GM19452 (cell line): ENCODE results near the gene KIT.

Experiments used
- ATAC-seq: cut with Tn5 transposase; IDR thresholded peaks from one replicate; pipeline ENCODE4 v1.9.1; 2021; ENCODE audit not compliant: unreplicated experiment

The KIT gene

GRCh38 chr4:54695788-54696187 is 38.0 kb downstream of the KIT start:
- no peak for ATAC-seq

GRCh38 chr4:54696649-54697048 is 38.9 kb downstream of the KIT start:
- no peak for ATAC-seq

- no peak for ATAC-seq
Observed at GRCh38 chr4:54700986-54701385, 43.2 kb downstream of the KIT start.

- no peak for ATAC-seq
Observed at GRCh38 chr4:54703182-54703581, 45.4 kb downstream of the KIT start.

- ATAC-seq: no peak
Observed at GRCh38 chr4:54707406-54707805, 49.6 kb downstream of the KIT start.

GRCh38 chr4:54708339-54709279 is 50.9 kb downstream of the KIT start:
- no peak for ATAC-seq

GRCh38 chr4:54709400-54709799 is 51.6 kb downstream of the KIT start:
- no peak for ATAC-seq

GRCh38 chr4:54712206-54712605 is 54.4 kb downstream of the KIT start:
- no peak for ATAC-seq

- no peak for ATAC-seq
Observed at GRCh38 chr4:54714631-54715030, 56.9 kb downstream of the KIT start.

- ATAC-seq: no peak
Observed at GRCh38 chr4:54716478-54717065, 58.8 kb downstream of the KIT start.

- ATAC-seq: no peak
Observed at GRCh38 chr4:54717694-54718093, 59.9 kb downstream of the KIT start.

- no peak for ATAC-seq
Observed at GRCh38 chr4:54719378-54719777, 61.6 kb downstream of the KIT start.

- ATAC-seq: no peak
Observed at GRCh38 chr4:54723220-54723619, 65.5 kb downstream of the KIT start.

GRCh38 chr4:54723820-54724219 is 66.1 kb downstream of the KIT start:
- ATAC-seq: no peak

- no peak for ATAC-seq
Observed at GRCh38 chr4:54726907-54727306, 69.2 kb downstream of the KIT start.

GRCh38 chr4:54727346-54727745 is 69.6 kb downstream of the KIT start:
- no peak for ATAC-seq

- ATAC-seq: no peak
Observed at GRCh38 chr4:54728368-54728767, 70.6 kb downstream of the KIT start.

GRCh38 chr4:54729256-54729655 is 71.5 kb downstream of the KIT start:
- no peak for ATAC-seq

- no peak for ATAC-seq
Observed at GRCh38 chr4:54730581-54730980, 72.8 kb downstream of the KIT start.

GRCh38 chr4:54731552-54731951 is 73.8 kb downstream of the KIT start:
- ATAC-seq: no peak

GRCh38 chr4:54731976-54732375 is 74.2 kb downstream of the KIT start:
- ATAC-seq: no peak

- ATAC-seq: no peak
Observed at GRCh38 chr4:54737421-54737820, 79.7 kb downstream of the KIT start.
